ENCODE data around the gene UNC5B.

UNC5B gene

DNA sequence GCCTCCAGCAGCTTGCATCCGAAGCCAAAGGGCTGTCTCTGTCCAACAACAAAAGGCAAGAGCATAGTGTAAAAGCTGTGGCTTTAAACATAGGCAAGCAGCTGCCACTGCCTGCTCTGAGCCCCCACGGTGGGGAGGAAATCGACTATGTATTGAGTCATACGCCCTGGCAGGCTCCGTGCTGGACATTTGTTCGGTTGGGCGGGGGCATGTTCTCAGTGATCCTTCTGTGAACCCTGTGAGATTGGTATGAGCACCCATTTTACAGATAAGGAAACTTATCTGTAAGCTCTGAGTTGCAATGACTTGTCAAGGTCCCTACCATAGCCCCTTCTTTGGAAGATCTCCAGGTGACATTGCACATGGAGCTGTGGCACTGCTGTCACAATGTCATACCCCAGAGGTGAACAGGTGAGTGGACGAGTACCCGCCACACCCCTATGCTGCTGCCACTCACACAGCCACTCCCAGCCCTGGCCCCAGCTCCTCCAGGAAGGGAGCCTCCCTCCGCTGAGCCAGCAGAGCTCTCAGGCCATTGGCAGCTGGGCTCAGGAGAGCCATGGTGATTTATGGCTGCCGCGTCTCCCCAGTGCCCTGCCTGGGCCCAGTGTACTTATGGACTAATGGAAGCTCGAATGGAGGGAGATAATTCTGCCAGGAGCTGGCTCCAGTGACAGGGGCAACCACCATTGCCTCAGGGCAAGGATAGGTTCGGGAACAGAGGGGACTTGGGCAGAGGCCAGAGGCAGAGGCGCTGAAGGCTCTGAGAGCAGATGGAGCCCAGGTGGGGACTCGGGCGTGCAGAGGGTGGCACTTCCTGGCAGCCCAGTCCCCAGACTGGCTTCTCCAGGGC lies 43.7 kb downstream of the UNC5B start:
- no peak for DNase-seq

DNA sequence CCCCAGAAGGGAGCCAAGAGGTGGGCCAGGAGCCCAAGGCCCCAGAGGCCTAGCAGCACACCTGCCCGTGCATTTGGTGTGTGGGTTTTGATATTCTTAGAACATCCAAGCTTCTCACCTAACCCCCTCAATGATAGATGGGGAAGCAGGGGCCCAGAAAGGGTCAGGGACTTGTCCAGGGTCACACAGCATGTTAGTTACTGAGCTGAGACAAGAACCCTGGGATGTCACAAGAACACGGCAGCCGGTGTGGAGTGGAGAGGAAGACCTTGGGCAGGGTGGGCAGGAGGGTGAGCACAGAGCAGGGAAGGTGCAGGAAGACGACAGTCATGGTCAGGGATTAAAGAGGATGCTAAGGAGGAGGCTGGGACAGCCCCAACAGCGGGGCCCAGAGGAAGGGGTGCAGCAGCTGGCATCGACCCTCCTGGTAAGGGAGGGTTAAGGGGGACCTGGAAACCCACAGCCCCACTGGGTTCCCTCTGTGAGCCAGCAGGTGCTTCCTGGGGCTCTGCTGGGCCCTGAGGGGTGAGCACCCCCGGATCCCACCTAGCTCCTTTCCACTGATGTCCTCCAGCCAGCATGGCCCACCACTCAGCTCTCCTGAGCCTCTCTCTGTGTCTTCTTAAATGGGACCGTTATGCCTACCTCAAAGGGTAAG lies 44.4 kb downstream of the UNC5B start:
- no peak for DNase-seq

DNA sequence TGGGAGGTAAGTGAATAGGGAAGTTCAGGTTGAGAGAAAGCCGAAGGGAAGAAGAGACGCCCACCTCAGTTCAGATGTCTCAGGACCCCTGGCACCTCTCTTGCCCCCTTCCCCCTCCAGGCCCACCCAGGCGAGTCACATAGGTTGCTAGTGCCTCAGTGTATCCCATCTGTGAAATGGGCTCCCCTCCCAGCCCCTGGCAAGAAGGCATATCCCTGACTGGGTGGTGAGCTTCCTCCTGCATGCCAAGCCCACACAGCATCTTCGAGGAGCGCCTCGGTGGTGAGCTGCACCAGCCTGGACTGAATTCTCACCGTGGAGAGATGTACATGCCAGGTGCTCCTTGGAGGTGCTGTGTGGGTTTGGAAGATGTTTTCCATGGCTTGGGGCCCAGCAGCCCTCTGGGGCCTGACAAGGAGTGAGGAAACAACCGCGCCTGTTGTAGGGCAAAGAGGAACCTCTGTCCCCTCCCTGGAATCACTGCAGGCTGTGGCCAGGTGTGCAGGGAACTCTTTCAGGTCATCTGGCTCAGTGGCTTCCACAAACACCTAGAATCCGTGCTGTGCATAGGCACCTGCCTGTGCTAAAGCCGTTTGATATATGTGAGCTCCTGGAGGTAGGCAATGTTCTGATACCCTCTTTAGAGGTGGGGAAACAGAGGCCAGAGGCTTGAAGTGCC lies 45.1 kb downstream of the UNC5B start:
- no peak for DNase-seq

DNA sequence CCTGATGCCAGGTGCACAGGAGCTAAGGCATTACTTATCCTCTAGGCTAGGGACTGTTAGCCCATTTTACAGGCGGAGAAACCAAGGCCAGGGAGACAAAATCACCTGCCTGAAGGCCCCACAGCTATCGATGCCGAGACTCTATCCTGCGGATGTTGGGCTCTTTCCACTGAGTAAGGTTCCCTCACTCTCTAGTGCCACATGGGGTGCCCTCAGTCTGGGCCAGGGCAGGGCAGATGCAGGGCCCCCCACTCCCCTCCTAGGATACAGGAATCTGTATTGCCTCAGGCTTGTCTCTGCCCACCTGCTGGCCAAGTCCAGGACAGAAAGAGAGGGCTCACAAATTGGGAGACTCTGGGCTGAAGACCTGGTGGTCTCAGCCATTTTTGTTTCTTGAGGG lies 45.7 kb downstream of the UNC5B start:
- DNase-seq = no peak

DNA sequence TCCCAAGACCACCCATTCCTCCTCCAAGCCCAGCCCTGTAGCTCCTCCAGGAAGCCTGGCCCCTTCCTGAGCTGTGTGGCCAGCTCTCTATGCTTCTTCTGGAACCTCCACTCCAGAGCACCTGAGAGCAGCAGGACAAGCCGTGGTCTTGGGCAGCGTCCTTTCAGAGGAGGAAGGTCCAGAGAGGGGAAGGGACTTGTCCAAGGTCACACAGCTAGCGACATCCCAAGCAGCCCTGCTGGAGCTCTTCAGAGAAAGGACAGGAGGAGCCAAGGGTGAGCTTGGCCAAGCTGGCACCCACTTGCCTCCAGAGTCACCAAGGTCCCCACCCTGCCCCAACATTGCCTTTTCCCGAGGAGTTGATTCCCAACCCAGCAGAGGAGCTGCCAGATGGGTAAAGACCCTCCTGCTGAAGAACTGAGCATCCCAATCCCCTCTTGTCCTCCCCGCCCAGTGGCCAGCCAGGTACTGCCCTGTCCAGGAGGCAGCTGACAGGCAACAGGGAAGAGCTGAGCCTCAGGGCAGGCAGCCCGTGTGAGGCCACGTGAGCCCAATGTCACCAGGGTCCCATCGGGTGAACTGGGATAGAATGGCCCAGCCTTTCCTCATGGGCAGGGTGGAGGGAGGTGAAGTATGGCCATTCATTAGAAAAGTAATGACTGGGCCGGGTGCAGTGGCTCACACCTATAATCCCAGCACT lies 46.2 kb downstream of the UNC5B start:
- no peak for DNase-seq

DNA sequence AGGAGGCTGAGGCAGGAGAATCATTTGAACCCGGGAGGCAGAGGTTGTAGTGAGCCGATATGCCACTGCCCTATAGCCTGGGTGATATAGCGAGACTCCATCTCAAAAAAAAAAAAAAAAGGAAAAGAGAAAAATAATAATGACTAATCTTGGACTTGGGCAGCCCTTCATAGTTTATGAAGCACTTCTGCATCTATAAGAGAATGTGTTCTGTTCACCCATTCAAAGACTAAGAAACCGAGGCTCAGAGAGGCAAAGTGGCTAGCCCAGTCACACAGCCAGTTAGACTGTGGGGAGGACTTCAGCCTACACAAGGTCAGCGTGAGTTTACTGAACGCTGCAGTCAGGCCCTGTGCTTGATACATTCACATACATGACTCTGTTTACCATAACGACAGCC lies 46.9 kb downstream of the UNC5B start:
- no peak for DNase-seq

DNA sequence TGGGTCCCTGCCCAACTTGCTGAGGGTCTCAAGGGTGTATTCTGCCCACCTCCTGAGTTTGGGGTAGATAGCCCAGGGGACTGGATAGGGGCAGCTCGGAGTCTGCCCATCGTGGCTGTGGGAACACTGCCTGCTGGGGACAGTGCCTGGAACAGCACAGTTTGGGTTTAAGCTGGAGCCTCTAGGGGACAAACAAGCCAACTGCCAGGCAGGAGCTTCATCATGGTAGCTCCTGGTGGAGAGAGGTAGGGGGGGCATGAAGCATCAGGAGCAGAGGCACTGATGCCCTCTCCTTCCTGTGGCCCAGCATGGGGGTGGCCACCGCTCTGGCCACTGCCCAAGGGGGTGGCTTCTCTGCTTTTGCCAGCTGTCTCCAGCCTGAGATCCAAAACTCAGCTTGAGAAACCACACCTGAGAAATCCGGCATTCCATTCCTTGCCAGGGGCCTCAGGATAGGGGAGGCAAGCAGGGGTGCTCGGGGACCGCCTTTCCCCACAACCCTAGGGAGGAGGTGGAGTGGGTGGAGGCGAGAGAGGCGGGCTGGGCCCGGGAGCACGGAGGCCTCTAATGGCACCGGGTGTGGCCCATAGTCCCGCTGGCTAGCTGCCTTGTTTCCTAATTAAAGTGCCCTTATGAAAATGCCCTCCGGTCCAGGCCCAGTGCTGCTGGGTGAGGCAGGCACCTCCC lies 47.6 kb downstream of the UNC5B start:
- DNase-seq = no peak

DNA sequence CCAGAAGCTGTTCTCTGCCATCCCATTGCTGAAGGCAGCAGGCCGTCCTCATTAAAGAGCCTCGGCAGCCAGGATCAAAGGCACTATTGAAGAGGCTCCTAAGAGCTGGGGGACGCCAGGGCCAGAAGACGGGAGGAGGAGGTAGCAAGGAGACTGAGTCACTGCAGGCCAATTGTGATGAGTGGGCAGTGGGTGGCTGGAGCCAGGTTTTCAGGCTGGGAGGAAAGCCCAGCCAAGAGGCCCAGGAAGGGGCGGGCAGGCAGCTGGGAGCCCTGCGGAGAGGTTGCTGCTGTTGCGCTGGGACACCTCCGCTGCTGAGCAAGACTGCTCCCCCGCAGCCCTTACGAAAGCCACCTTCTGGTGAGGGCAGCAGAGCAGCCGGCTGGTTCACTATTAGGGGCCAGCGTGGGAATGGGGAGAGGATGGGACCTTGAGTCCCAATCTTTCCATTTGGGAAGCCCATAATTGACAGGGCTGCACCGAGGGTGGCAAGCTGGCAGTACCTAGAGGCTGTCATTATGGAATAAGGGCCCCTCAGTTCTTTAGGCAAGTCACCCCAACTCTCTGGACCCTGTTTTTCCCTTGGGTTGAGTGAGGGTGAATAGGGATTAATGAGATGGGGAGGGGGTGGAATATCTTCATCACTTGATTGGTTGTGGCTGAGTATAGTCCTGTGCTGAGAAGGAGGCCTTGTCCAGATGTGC lies 48.4 kb downstream of the UNC5B start:
- DNase-seq = no peak

DNA sequence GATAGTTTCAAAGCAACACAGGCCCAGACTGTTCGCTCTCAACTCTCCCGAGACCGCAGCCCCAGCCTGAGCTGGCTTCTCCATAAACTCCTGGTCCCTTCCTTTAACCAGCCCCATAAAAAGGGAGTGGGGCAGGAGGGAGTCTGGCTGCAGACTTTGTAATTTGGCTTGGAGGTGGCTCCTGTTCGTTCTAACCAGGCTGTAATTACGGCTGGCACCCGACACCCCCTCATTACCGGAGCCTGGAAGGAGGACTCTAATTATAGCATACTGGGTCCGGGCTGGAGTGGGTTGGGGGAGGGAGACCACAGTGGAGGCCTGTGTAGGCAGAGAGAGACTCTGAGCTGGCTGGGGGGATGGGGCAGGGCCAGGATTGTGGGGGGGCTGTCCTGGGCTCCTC lies 49.7 kb downstream of the UNC5B start:
- DNase-seq = no peak

DNA sequence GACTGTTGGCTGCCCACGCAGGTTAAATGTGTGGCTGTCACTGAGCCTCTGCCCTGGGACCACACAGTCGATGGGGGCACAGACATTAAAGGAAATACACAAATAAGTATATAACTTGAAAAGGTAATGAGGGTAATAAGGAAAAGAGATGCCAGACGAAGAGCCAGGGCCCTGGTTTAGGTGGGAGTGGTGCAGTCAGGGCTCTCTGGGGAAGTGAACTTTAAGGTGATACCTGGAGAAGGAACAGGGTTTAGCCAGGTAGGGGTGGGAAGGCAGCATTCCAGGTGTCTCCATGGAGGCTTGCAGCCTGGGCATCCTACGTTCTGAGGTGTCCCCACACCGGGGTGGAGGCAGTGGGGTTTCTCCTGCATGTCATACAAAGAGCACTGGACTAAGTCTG lies 50.4 kb downstream of the UNC5B start:
- DNase-seq = no peak

DNA sequence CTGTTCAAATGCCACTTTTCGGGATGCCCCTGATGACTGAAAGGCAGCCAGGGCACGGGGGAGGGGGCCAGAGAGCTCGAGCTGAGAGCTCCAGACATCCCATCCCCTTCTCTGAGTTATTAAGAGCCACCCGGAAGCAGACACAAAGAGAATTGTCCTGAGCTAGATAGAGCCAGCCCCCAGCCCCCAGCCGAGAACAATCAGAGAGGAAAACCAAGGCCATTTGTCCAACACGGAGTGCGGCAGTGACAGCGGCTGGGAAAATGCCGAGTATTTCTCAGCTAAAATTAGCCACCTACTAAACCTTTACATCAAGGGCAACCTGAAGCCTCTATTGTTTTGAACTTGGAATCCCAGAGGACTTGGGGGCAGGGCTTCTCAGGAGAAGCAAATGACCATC lies 51.0 kb downstream of the UNC5B start:
- DNase-seq = no peak

DNA sequence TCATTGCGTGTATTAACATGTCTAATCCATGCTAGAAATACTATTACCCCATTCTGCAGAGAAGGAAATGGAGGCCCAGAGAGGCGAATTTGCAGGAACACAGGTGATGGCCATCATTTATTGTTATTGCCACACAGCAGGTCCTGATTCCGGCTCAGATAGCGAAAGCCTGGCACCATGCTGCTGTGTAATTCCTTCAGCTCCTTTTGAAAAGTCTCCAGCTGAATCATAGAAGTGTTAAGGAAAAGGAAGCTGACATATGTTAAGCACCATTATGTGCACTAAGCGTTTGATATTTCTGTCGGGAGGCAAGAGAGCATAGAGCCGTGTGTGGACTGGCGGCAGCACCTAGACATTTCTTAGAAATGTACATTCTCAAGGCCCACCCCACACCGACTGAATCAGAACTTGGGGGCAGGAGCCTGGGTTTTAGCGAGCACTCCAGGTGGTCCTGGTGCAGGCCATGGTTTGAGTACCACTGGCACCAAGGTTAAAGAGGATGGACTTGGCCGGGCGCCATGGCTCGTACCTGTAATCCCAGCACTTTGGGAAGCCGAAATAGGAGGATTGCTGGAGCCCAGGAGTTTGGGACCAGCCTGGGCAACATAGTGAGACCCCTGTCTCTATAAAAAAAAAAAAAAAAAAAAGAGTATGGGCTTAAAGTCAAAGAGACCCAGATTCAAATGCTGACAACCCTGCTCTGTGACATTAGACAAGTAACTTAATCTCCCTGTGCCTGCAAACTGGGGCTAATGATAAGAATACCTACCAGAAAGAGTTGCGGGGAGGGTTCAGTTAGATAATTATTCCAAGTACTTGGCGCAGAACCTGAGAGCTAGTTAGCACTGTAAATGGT lies 52.2 kb downstream of the UNC5B start:
- no peak for DNase-seq

DNA sequence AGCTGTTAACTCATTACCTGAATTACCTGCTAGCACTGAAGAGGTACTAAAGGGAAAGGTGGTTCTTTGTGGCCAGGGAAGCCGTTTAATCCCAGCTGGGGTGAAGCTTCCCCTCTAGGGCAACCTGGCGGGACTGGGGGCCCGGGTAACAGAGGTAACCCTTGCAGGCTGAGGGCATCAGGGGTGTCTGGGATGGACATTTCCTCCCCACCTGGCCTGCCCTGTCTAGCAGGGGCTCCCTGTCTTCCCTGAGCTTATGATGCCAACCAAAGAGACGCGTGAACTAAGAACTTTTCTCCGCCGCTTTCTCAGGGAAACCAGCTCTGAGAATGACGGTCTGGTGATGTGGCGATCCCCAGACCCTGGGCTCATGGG lies 52.8 kb downstream of the UNC5B start:
- DNase-seq = no peak

DNA sequence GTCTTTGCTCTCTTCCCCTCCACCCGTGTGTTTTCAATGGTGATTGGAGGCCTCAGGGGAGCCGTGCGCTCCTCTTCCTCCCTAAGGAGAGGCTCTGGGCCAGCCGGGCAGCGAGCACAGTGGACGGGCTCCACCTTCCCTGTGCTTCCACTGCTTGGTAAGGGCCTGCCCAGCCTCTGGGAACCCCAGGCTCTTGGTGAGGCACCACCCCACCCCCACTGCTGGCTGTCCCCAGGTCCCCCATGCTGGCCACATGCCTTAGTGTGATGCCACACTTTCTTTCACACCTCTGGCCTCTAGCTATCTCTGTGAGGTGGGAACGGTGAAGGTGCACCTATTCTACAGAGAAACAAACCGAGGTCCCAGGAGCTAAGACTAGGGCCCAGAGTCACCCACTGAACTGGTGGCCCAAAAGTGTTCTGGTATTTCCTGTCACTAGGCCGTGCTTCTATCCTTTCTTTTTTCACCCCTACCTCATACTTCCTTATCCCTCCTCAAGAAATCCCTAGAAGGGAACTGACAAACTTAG lies 53.3 kb downstream of the UNC5B start:
- no peak for DNase-seq

DNA sequence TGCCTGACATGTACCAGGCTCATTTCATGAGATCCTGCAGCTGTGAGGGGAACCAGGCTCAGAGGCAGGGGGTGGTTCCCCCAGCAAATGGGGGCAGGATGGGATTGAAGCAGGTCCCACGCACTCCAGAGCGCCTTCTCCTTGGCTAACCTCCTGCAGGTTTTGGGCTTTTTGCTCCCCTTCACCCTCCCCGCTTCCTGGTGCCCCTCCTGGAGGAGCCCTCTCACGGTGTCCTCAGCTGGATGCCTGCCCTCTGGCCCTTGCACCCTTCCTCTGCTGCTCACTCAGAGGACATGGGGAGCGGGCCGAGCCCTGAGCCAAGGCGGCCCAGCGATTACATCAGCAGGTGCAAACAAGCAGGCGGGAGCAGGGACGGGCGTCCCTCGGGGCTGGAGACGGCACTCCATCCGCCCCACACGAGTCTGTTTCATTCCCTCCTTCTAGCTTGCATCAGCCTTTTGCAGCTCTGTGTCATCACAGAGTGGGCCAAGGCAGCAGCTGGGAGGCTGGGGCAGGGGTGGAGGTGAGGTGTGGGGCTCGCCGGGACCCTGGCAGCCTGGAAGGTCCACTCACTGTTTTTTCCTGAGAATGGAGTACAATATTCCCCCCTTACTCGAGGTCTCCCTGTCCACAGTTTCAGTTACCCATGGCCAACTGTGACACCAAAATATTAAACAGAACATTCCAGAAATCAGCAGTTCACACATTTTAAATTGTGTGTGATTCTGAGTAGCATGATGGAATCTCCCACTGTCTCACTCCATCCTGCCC lies 54.0 kb downstream of the UNC5B start:
- DNase-seq = no peak

DNA sequence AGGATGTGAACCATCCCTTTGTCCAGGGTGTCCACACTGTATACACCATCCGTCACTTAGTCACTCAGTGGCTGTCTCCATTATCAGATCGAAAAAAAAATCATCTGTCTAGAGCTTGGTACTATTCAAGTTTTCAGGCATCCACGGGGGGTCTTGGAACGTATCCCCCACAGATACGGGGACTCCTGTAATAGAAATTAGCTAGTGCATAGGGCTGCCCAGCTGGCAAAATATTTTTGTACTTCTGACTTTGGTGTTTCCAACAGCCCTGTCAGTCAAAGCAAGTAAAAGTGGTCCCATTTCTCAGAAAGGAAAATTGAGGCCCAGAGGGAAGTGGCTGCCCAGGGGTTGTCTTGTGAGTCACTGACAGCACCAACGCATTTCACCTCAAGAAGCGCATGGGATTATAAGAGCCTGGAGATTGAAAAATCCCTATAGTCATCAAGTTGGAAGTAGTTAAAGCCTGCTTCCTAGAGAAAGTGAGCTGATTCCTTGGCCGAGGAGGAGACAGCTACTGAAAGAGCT lies 54.6 kb downstream of the UNC5B start:
- no peak for DNase-seq

DNA sequence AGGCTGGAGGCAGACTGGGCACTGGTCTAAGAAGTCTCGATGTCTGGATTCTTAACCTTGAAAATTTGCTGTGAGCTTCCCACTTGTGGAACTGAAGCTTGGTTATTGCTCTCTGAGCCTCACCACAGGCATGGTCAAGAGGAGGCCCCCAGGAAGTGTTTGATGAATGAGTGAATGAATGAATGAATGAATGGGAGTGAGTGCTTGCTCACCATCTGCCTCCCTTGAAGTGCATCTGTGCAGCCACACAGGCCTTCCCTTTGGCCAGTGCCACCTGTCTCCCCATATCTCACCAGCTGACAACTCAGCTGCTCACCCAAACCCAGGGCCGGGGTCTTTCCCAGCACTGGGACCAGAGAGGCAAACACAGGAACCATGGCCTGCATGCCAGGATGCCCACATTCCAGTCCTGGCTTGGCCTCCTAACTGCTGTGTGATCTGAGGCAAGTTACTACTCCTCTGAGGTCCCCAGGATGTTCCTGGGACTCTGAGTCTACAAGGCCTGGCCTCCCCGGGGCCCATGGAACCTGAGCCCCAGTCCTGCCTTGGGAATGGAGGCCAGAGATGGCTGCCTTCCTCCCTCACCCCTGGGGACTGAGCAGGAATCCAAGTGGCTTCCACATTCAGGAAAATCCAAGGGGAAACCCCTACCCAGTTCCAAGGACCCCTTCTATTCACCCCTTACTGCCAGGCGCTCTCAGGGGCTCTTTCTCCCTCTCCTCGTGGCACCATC lies 55.3 kb downstream of the UNC5B start:
- no peak for DNase-seq

DNA sequence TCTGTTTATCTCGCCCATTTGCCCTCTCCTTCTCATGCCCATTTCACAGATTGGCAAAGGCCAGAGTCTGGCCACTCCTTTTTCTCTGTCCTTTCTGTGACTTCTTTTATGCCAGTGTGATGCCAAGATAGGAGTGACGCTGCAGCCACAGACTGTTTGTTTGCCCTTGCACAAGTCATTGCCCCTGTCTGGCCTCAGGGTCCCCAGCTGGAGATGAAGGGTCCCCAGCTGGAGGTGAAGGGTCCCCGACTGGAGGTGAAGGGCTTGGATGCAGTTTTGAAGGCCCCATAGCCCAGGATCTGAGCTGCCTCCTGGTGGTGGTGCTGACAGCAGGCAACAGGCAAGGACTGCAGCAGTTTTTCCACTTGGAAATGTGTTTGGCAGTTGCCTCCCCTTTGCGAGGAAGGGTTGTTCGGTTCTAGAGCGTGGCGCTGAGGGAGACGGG lies 55.9 kb downstream of the UNC5B start:
- no peak for DNase-seq

DNA sequence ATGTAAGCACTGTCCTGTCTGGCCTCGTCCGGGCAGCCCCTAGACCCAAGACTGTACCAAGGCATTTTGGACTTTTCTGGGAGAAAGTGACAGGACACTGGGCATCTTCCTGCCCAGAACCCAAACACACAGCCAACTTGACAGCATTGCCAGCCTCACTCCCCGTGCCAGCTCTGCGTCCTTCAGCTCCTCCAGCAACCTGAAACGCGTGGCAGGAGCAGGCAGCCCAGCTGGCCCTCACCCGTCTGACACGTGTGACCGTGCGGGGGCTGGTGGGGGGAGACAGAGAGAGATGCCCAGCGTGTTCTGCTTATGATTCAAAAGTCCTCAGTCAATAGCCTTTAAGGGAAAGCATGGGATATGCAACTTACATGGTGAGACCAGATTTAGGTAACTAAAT lies 56.4 kb downstream of the UNC5B start:
- DNase-seq = no peak

Measured in NCI-H524 treated with DMSO at 0.1 percent for 48 hours (cell line).